Omental fat pad (tissue), 4 donors: ENCODE measurements around the gene TNFAIP8L3. TPM values are rescaled to one million over a fixed set of nuclear protein-coding genes. Genes with fewer than 3 reads are reported as not detected.
"Not testable (repeated sequence)": the region's sequence is repeated elsewhere in the genome, so short reads cannot be mapped to it uniquely, and the experiment has no call there.

Source experiments
- ATAC-seq: fragments of 150-250 bp; one replicate; pipeline ENCODE4 v1.9.1; 2016; ENCODE audit warnings: mild to moderate bottlenecking, moderate library complexity; ENCODE audit not compliant: low FRiP score
- DNase-seq: peaks from one replicate; pipeline ENCODE4 v3.0.0-alpha.2; 2019; ENCODE audit warnings: low spot score
- CTCF ChIP-seq, 3 donors: fragments of 450-650 bp; IDR thresholded peaks; one replicate each; pipeline ENCODE4 v1.5.1; 2016 to 2017; ENCODE audit warnings: antibody characterized with exemption in 3 of 3, mild to moderate bottlenecking in 3 of 3, moderate library complexity in 2 of 3
- total RNA-seq, 4 donors: library from RNA; depleted of rRNA; stranded (reverse); fragments of >200 nt; gene quantifications; one replicate each; pipeline ENCODE4 v1.1.0, GENCODE V29; 2016

The TNFAIP8L3 gene
- total RNA-seq, result 10 to 100 TPM in 1 of 4 donors, 1 to 10 TPM in 3; 3.5 to 21.7 (median 7.0) TPM

- no peak for TF ChIP-seq CTCF (IDR thresholded peaks at IDR 0.05)
- ATAC-seq (peak; percentile 57), DNase-seq (no peak)
These were observed at the start of gene TNFAIP8L3 for GRCh38 chr15:51094606-51095569. Gene TNFAIP8L3 (minus strand): TSS chr15:51094906. CDS start chr15:51094595, 311 bp downstream.

GRCh38 chr15:51144021-51144532 lies 49.4 kb upstream of the TNFAIP8L3 start:
- TF ChIP-seq CTCF (IDR thresholded peaks at IDR 0.05), result no peak
- DNase-seq (no peak), ATAC-seq (peak; percentile 90)

- not testable (repeated sequence) for DNase-seq, ATAC-seq
These were observed 45.6 kb upstream of the TNFAIP8L3 start for GRCh38 chr15:51140347-51140746.

GRCh38 chr15:51139091-51139490 lies 44.4 kb upstream of the TNFAIP8L3 start:
- no peak for DNase-seq
- no peak for TF ChIP-seq CTCF (IDR thresholded peaks at IDR 0.05)
- no peak for ATAC-seq

- DNase-seq (no peak), ATAC-seq (no peak)
- no peak for TF ChIP-seq CTCF (IDR thresholded peaks at IDR 0.05)
These were observed 43.2 kb upstream of the TNFAIP8L3 start for GRCh38 chr15:51137880-51138430.

- no peak for ATAC-seq
- no peak for DNase-seq
- no peak for TF ChIP-seq CTCF (IDR thresholded peaks at IDR 0.05)
These were observed 42.3 kb upstream of the TNFAIP8L3 start for GRCh38 chr15:51137024-51137423.

GRCh38 chr15:51135276-51135675 lies 40.6 kb upstream of the TNFAIP8L3 start:
- DNase-seq, result no peak
- no peak for ATAC-seq
- no peak for TF ChIP-seq CTCF (IDR thresholded peaks at IDR 0.05)
